Gastroesophageal sphincter (tissue), 3 donors: ENCODE results near the gene EXOC4.

Experiments used
- EP300 ChIP-seq: sonication (generic); formaldehyde crosslinking; IDR thresholded peaks from one replicate; pipeline ENCODE4 v1.6.1; 2017; ENCODE audit warnings: antibody characterized with exemption, mild to moderate bottlenecking
- TF ChIP-seq, protein P1 (sequence below), 4 experiments: fragments of 200-600 bp in 2 of 4; fragments of 450-650 bp in 2 of 4; sonication (generic) in 1 of 4; IDR thresholded peaks; one replicate each; pipeline ENCODE4 v1.5.1; 2017 to 2019; ENCODE audit warnings: antibody characterized with exemption in 4 of 4, mild to moderate bottlenecking in 2 of 4, moderate library complexity in 2 of 4

DNA sequence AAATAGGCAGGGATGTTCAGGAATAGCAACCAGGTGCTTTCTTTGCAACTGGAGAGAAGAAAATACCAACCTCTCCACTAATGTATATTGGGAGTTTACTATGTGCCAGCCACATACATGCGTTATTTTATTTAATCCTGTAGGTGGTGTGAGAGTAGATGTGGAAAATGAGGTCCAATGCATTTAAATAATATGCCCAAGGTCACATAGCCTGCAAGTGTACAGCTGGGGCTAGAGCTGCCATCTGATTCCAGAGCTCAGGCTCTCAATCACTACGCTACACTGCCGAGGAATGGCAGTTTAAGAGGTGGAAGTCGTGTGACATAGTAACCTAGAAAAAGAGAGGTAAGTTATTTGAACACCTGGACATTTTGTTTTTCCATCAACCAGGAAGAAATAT lies 277.0 kb downstream of the EXOC4 start:
- TF ChIP-seq EP300 = no peak
- TF ChIP-seq, protein P1, sequence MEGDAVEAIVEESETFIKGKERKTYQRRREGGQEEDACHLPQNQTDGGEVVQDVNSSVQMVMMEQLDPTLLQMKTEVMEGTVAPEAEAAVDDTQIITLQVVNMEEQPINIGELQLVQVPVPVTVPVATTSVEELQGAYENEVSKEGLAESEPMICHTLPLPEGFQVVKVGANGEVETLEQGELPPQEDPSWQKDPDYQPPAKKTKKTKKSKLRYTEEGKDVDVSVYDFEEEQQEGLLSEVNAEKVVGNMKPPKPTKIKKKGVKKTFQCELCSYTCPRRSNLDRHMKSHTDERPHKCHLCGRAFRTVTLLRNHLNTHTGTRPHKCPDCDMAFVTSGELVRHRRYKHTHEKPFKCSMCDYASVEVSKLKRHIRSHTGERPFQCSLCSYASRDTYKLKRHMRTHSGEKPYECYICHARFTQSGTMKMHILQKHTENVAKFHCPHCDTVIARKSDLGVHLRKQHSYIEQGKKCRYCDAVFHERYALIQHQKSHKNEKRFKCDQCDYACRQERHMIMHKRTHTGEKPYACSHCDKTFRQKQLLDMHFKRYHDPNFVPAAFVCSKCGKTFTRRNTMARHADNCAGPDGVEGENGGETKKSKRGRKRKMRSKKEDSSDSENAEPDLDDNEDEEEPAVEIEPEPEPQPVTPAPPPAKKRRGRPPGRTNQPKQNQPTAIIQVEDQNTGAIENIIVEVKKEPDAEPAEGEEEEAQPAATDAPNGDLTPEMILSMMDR (IDR thresholded peaks at IDR 0.05) = no peak
